K562 (cell line): ENCODE results near the gene BTBD1. TPM values are rescaled to one million over a fixed set of nuclear protein-coding genes. Genes with fewer than 3 reads are reported as not detected.
"Not testable (repeated sequence)": the region's sequence is repeated elsewhere in the genome, so short reads cannot be mapped to it uniquely, and the experiment has no call there.

Experiments
- ATAC-seq: fragments of 200-7000 bp; cut with Tn5 transposase; 3 replicates; pipeline ENCODE4 v1.9.1; 2020; ENCODE audit warnings: moderate library complexity
- BruUV-seq: library from RNA; stranded (reverse); fragments of 400-500 nt; replicated peaks from 2 replicates; lab custom pipeline; 2021; lab: Mats Ljungman, UMichigan
- CTCF ChIA-PET: fragments of 300-600 bp; formaldehyde crosslinking; extraction: SDS; loops from one replicate; lab custom pipeline; 2021; ENCODE audit warnings: low intra/inter-chr PET ratio; lab: Yijun Ruan, JAX
- POLR2A ChIA-PET: fragments of 300-600, 350-650 bp; sonication (Branson Sonifier 250); formaldehyde crosslinking; extraction: SDS; loops from one replicate; lab custom pipeline; 2021; ENCODE audit warnings: antibody characterized with exemption, inconsistent platforms; lab: Yijun Ruan, JAX
- DNase-seq, 4 experiments: peaks; one replicate each; pipeline versions ENCODE4 v3.0.0 to v3.0.0-alpha.2; 2011 to 2018; ENCODE audit warnings: low spot score in 3 of 4, mixed read lengths in 3 of 4; ENCODE audit errors: extremely low read depth in 1 of 4
- FAIRE-seq: peaks from 2 replicates; lab custom pipeline; 2011; peaks lifted over from hg19 to GRCh38; lab: Jason Lieb, UNC
- H2AFZ ChIP-seq: 2 replicates; pipeline ENCODE4 v1.6.0; 2011; ENCODE audit warnings: low read depth, low read length, control low read depth, inconsistent platforms
- H3K27ac ChIP-seq: fragments of 200-600 bp; 3 replicates; pipeline ENCODE4 v1.8.0; 2011; ENCODE audit warnings: low read depth, mild to moderate bottlenecking, control low read depth, inconsistent platforms, low read length, moderate library complexity, mixed read lengths; ENCODE audit errors: extremely low read depth
- H3K27me3 ChIP-seq, 2 experiments: fragments of 300-600 bp in 1 of 2; 2 replicates in 1 of 2; 3 replicates in 1 of 2; pipeline versions ENCODE4 v1.6.0 to v1.8.0; 2011; ENCODE audit warnings: inconsistent platforms in 2 of 2, low read length in 2 of 2, mild to moderate bottlenecking in 1 of 2, mixed read lengths in 1 of 2, moderate library complexity in 1 of 2; ENCODE audit not compliant: control insufficient read depth in 2 of 2, insufficient read depth in 2 of 2
- H3K36me3 ChIP-seq: fragments of 300-600 bp; 3 replicates; pipeline ENCODE4 v1.8.0; 2011; ENCODE audit warnings: mild to moderate bottlenecking, low read length, inconsistent platforms; ENCODE audit not compliant: control insufficient read depth, insufficient read depth
- H3K4me1 ChIP-seq, 2 experiments: fragments of 200-600 bp in 1 of 2; replicated peaks in 1 of 2; 2 replicates in 1 of 2; 3 replicates in 1 of 2; pipeline versions ENCODE4 v1.5.1 to v1.8.0; 2011; ENCODE audit warnings: inconsistent platforms in 2 of 2, low read length in 2 of 2, mild to moderate bottlenecking in 1 of 2, mixed read lengths in 1 of 2, moderate library complexity in 1 of 2; ENCODE audit not compliant: control insufficient read depth in 2 of 2, insufficient read depth in 2 of 2
- H3K4me2 ChIP-seq: 2 replicates; pipeline ENCODE4 v1.6.1; 2011; ENCODE audit warnings: low read length, control low read depth, inconsistent platforms, mixed read lengths; ENCODE audit not compliant: insufficient read depth
- H3K4me3 ChIP-seq: fragments of 200-600 bp; sonication (generic), shearing (Covaris generic); 2 replicates; pipeline ENCODE4 v1.5.1; 2016; ENCODE audit warnings: control low read depth, inconsistent platforms
- H3K79me2 ChIP-seq: fragments of 200-600 bp; 3 replicates; pipeline ENCODE4 v1.8.0; 2011; ENCODE audit warnings: low read length, inconsistent platforms; ENCODE audit not compliant: control insufficient read depth, insufficient read depth
- H3K9ac ChIP-seq, 2 experiments: 2 replicates each; pipeline versions ENCODE4 v1.6.0 to v1.6.1; 2011; ENCODE audit warnings: low read depth in 2 of 2, low read length in 2 of 2, control low read depth in 1 of 2, inconsistent platforms in 1 of 2, mild to moderate bottlenecking in 1 of 2, mixed read lengths in 1 of 2; ENCODE audit not compliant: insufficient read depth in 1 of 2
- H3K9me1 ChIP-seq: one replicate; pipeline ENCODE4 v1.6.0; 2011; ENCODE audit warnings: inconsistent platforms, mild to moderate bottlenecking, low read length, moderate library complexity; ENCODE audit not compliant: control insufficient read depth, insufficient read depth
- H3K9me3 ChIP-seq: replicated peaks from 2 replicates; pipeline ENCODE4 v1.5.1; 2011; ENCODE audit warnings: low read depth, low read length, inconsistent platforms; ENCODE audit not compliant: control insufficient read depth, insufficient read depth
- H4K20me1 ChIP-seq: replicated peaks from 2 replicates; pipeline ENCODE4 v1.6.1; 2011; ENCODE audit warnings: low read length, inconsistent platforms, mixed read lengths; ENCODE audit not compliant: control insufficient read depth, insufficient read depth
- ARID1B ChIP-seq: fragments of 450-650 bp; IDR thresholded peaks from 2 replicates; pipeline ENCODE4 v1.6.1; 2016; ENCODE audit warnings: antibody characterized with exemption, mild to moderate bottlenecking, inconsistent platforms
- CBFA2T3 ChIP-seq: fragments of 450-650 bp; IDR thresholded peaks from 2 replicates; pipeline ENCODE4 v1.6.1; 2017
- EP300 ChIP-seq: IDR thresholded peaks from 2 replicates; pipeline ENCODE4 v1.6.1; 2012; ENCODE audit warnings: low read length, improper control_type of control experiment
- HDAC1 ChIP-seq, 2 experiments: fragments of 450-650 bp; IDR thresholded peaks; 2 replicates each; pipeline ENCODE4 v1.6.1; 2016 to 2017; ENCODE audit warnings: inconsistent platforms in 1 of 2, mild to moderate bottlenecking in 1 of 2, moderate library complexity in 1 of 2
- KDM1A ChIP-seq, 2 experiments: fragments of 450-650 bp; IDR thresholded peaks; 2 replicates each; pipeline ENCODE4 v1.6.1; 2016; ENCODE audit warnings: mild to moderate bottlenecking in 2 of 2
- MEF2D ChIP-seq: conservative IDR thresholded peaks from 2 replicates; pipeline ENCODE4 v1.6.1; 2016; ENCODE audit warnings: low read depth, missing genetic modification characterization, missing compliant biosample characterization
- MLLT1 ChIP-seq, 2 experiments: fragments of 450-650 bp; IDR thresholded peaks; 2 replicates each; pipeline ENCODE4 v1.6.1; 2016
- MTA1 ChIP-seq: fragments of 450-650 bp; IDR thresholded peaks from 2 replicates; pipeline ENCODE4 v1.6.1; 2017; ENCODE audit warnings: borderline replicate concordance
- POLR2H ChIP-seq: IDR thresholded peaks from 2 replicates; pipeline ENCODE4 v1.6.1; 2016; ENCODE audit warnings: missing genetic modification characterization, low read depth, mild to moderate bottlenecking, control low read depth, missing compliant biosample characterization, moderate library complexity
- SMARCA5 ChIP-seq: fragments of 450-650 bp; IDR thresholded peaks from 2 replicates; pipeline ENCODE4 v1.6.1; 2016
- SMARCE1 ChIP-seq: fragments of 450-650 bp; IDR thresholded peaks from 2 replicates; pipeline ENCODE4 v1.7.1; 2016; ENCODE audit warnings: mild to moderate bottlenecking
- SPI1 ChIP-seq: IDR thresholded peaks from 2 replicates; pipeline ENCODE4 v1.6.1; 2011; ENCODE audit warnings: low read depth, low read length, control low read depth, borderline replicate concordance
- ZEB2 ChIP-seq: fragments of 450-650 bp; IDR thresholded peaks from 2 replicates; pipeline ENCODE4 v1.6.1; 2016
- ZFPM2 ChIP-seq: fragments of 250-450 bp; sonication (Bioruptor Pico); IDR thresholded peaks from 2 replicates; pipeline ENCODE4 v1.5.1; 2022; ENCODE audit warnings: mild to moderate bottlenecking
- ZKSCAN1 ChIP-seq: fragments of 150-350 bp; IDR thresholded peaks from 2 replicates; pipeline ENCODE4 v1.6.1; 2016; ENCODE audit warnings: low read depth, low read length
- ZNF384 ChIP-seq: IDR thresholded peaks from 2 replicates; pipeline ENCODE4 v1.6.1; 2012; ENCODE audit warnings: low read depth, low read length, improper control_type of control experiment
- ZNF445 ChIP-seq: fragments of 250-450 bp; sonication (Bioruptor Pico); IDR thresholded peaks from 2 replicates; pipeline ENCODE4 v1.4.0; 2020; ENCODE audit warnings: low read depth, mild to moderate bottlenecking, moderate library complexity
- WGBS: fragments of 100-300 bp; shearing (Covaris generic); methylation state at CpG from one replicate; pipeline ENCODE4 v1.1.6; 2016; ENCODE audit warnings: low coverage, mixed read lengths; ENCODE audit not compliant: insufficient coverage; ENCODE audit errors: missing lambda C conversion rate; 5-methylcytosine and 5-hydroxymethylcytosine counted together
- in situ Hi-C: fragments of 300-500 bp; cut with MboI; formaldehyde crosslinking; loops from 4 replicates; pipeline ENCODE4 v1.15.0; 2018; ENCODE audit warnings: inconsistent platforms, mixed read lengths
- intact Hi-C: fragments of 100-400 bp; cut with micrococcal nuclease; formaldehyde crosslinking; loops from 2 replicates; pipeline ENCODE4 v1.14.2; 2022
- polyA plus RNA-seq, 8 experiments: library from polyadenylated mRNA; depleted of rRNA in 4 of 8; stranded (reverse) in 5 of 8; unstranded in 3 of 8; fragments of >200 nt; fragmentation: Nextera tagmentation in 2 of 8; fragmentation: Illumina TruSeq in 1 of 8; extraction: Ambion mirVana in 2 of 8; extraction: Trizol in 1 of 8; gene quantifications; 2 replicates each; pipeline versions ENCODE4 v1.2.1 to v1.2.3, GENCODE V29; 2011 to 2014; ENCODE audit warnings: inconsistent platforms in 1 of 8, missing spikeins in 1 of 8
- total RNA-seq, 7 experiments: library from RNA; depleted of rRNA in 6 of 7; stranded (reverse); fragments of >200 nt in 6 of 7; fragmentation: Illumina TruSeq in 2 of 7; extraction: Trizol in 2 of 7; gene quantifications; 2 replicates each; pipeline versions ENCODE4 v1.2.1 to v1.2.3, GENCODE V29; 2011 to 2021; ENCODE audit warnings: low replicate concordance in 1 of 7

The BTBD1 gene
- total and polyA plus RNA-seq, 9 of the 15 experiments (the other 6 are each of a cell fraction or from before 2014, with no cell fraction given): 19.4 to 106 (median 90.4) TPM

- BruUV-seq: no TSS peak
- Histone ChIP-seq H3K79me2 (no peaks in the 10 kb centered on the region), H3K9me3 (no peaks in the 10 kb centered on the region), H3K27ac (no peak overlapping the region), H3K4me1 (peaks cover 4 to 23% of the 10 kb centered on the region in 2 experiments), H4K20me1 (no peaks in the 10 kb centered on the region), H3K27me3 (no peaks in the 10 kb centered on the region), H3K9ac (no peak overlapping the region), H3K4me2 (no peak overlapping the region), H2AFZ (no peak overlapping the region), H3K4me3 (no peak overlapping the region), H3K9me1 (no peaks in the 10 kb centered on the region), H3K36me3 (no peaks in the 10 kb centered on the region)
- WGBS: 25% methylated on average over 2 of the region's 2 CpGs
- FAIRE-seq: no peak
- no peak for DNase-seq
- TF ChIP-seq ZKSCAN1 (no peak), ZFPM2 (no peak), ZNF445 (no peak), KDM1A (IDR thresholded peaks at IDR 0.05) (peak in 1 of 2 experiments; percentile 41; a peak in 1 of 4 replicates)
- intact Hi-C loops (no loop called here), in situ Hi-C loops (no loop called here)
- ATAC-seq: no peak
- POLR2A ChIA-PET: interaction anchor here (1.0 kb wide), 1 partner anchor 32 kb away, joined by 3 read pairs; no protein-coding TSS in a partner anchor
- CTCF ChIA-PET: no interaction called here
Observed at GRCh38 chr15:83087576-83087975, 20.5 kb upstream of the BTBD1 start.

- H3K4me3 ChIP-seq, H3K27ac ChIP-seq, intact Hi-C loops, H2AFZ ChIP-seq, CTCF ChIA-PET, FAIRE-seq, H3K36me3 ChIP-seq, H4K20me1 ChIP-seq, ATAC-seq, BruUV-seq, H3K79me2 ChIP-seq, in situ Hi-C loops, H3K27me3 ChIP-seq, H3K9ac ChIP-seq, H3K9me1 ChIP-seq, H3K9me3 ChIP-seq, DNase-seq, POLR2A ChIA-PET, H3K4me2 ChIP-seq: not testable (repeated sequence)
- 36% methylated on average over 8 of the region's 8 CpGs for WGBS
- peaks cover 5 to 16% of the 10 kb centered on the region in 2 experiments for H3K4me1 ChIP-seq
- TF ChIP-seq HDAC1 (IDR thresholded peaks at IDR 0.05) (0 out of 4 replicates have a peak, but pooled peaks of 1 of the 2 experiments have one; percentile 39), EP300 (peak; percentile 39; the same call in 1 of the 2 replicates), ARID1B (peak; percentile 84), CBFA2T3 (peak; percentile 74), MLLT1 (IDR thresholded peaks at IDR 0.05) (peak in 1 of 2 experiments; percentile 89; a peak in 2 of 4 replicates), KDM1A (IDR thresholded peaks at IDR 0.05) (peak in 1 of 2 experiments; percentile 68; a peak in 1 of 4 replicates), ZEB2 (peak; percentile 35; the same call in 1 of the 2 replicates), MEF2D (tag) (peak; percentile 98), MTA1 (peak; percentile 60; the same call in 1 of the 2 replicates), SPI1 (peak; percentile 28; the same call in 1 of the 2 replicates), ZNF384 (peak; percentile 76), SMARCE1 (peak; percentile 89), POLR2H (tag) (peak; percentile 15; the same call in 1 of the 2 replicates), SMARCA5 (peak; percentile 46; the same call in 1 of the 2 replicates)
Observed at GRCh38 chr15:83085864-83086552, 19.0 kb upstream of the BTBD1 start.
